Left ventricle myocardium inferior (tissue), 1 donor: ENCODE data around the gene JAML. TPM values are rescaled to one million over a fixed set of nuclear protein-coding genes. Genes with fewer than 3 reads are reported as not detected.
A peak's percentile ranks its signal among the peaks of the same experiment; 100 is the strongest.

Experiments used
- DNase-seq: peaks from one replicate; pipeline ENCODE4 v3.0.0-alpha.2; 2020
- H3K27ac ChIP-seq: fragments of 200-600 bp; replicated peaks from 2 replicates; pipeline ENCODE4 v1.8.0; 2021
- H3K27me3 ChIP-seq: fragments of 200-600 bp; 2 replicates; pipeline ENCODE4 v1.8.0; 2021; ENCODE audit warnings: low read depth
- H3K36me3 ChIP-seq: fragments of 200-600 bp; 2 replicates; pipeline ENCODE4 v1.8.0; 2021
- H3K4me1 ChIP-seq: fragments of 200-600 bp; 2 replicates; pipeline ENCODE4 v1.8.0; 2021
- H3K4me3 ChIP-seq: fragments of 200-600 bp; 2 replicates; pipeline ENCODE4 v1.8.0; 2021; ENCODE audit warnings: mild to moderate bottlenecking, moderate library complexity
- H3K9me3 ChIP-seq: fragments of 200-600 bp; replicated peaks from 2 replicates; pipeline ENCODE4 v1.8.0; 2021
- intact Hi-C: fragments of 100-400 bp; cut with micrococcal nuclease; formaldehyde crosslinking; loops from one replicate; pipeline ENCODE4 v1.11.0; 2022
- long read RNA-seq: library from polyadenylated mRNA; unstranded; transcript quantifications from one replicate; pipeline ENCODE4 v2.0.0, GENCODE V29; 2021
- total RNA-seq: library from RNA; stranded (reverse); fragmentation: NEBNext Ultra II Directional; extraction: Animal tissue kit (Norgen Biotek cat#: 25700); gene quantifications from one replicate; pipeline ENCODE4 v1.2.1, GENCODE V29; 2021
- TF ChIP-seq, protein P1 (sequence below): fragments of 200-600 bp; IDR thresholded peaks from 2 replicates; pipeline ENCODE4 v1.8.0; 2021; ENCODE audit warnings: antibody characterized with exemption, mild to moderate bottlenecking, borderline replicate concordance
- donor health status: DM: no; HTN: yes; CAD: no; lungs with severe emphysema.

Gene JAML, protein sequence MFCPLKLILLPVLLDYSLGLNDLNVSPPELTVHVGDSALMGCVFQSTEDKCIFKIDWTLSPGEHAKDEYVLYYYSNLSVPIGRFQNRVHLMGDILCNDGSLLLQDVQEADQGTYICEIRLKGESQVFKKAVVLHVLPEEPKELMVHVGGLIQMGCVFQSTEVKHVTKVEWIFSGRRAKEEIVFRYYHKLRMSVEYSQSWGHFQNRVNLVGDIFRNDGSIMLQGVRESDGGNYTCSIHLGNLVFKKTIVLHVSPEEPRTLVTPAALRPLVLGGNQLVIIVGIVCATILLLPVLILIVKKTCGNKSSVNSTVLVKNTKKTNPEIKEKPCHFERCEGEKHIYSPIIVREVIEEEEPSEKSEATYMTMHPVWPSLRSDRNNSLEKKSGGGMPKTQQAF
- total RNA-seq, result 2.9 TPM
- long read RNA-seq, partial matches to known transcripts, result 0 of 4 reads
- long read RNA-seq, other reads (novel, unspliced or antisense), result 2 of 4 reads

GRCh38 chr11:118224511-118225188 is at the start of gene JAML:
Gene JAML, minus strand, starts transcription at chr11:118225011. Its CDS starts 10,145 bp downstream, at chr11:118214866.
- intact Hi-C loops, result no loop called here
- no peak for DNase-seq
- H3K36me3 ChIP-seq, result no peaks in the 10 kb centered on the region
- TF ChIP-seq, protein P1, sequence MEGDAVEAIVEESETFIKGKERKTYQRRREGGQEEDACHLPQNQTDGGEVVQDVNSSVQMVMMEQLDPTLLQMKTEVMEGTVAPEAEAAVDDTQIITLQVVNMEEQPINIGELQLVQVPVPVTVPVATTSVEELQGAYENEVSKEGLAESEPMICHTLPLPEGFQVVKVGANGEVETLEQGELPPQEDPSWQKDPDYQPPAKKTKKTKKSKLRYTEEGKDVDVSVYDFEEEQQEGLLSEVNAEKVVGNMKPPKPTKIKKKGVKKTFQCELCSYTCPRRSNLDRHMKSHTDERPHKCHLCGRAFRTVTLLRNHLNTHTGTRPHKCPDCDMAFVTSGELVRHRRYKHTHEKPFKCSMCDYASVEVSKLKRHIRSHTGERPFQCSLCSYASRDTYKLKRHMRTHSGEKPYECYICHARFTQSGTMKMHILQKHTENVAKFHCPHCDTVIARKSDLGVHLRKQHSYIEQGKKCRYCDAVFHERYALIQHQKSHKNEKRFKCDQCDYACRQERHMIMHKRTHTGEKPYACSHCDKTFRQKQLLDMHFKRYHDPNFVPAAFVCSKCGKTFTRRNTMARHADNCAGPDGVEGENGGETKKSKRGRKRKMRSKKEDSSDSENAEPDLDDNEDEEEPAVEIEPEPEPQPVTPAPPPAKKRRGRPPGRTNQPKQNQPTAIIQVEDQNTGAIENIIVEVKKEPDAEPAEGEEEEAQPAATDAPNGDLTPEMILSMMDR, result no peak
- H3K4me3 ChIP-seq, result peak within 1 kb of the TSS; percentile 24
- peak within 1 kb of the TSS; percentile 18 for H3K27ac ChIP-seq
- H3K4me1 ChIP-seq, result no peaks in the 10 kb centered on the region
- H3K27me3 ChIP-seq, result peaks cover 21% of the 10 kb centered on the region
- H3K9me3 ChIP-seq, result no peaks in the 10 kb centered on the region

GRCh38 chr11:118274186-118274585 is 49.4 kb upstream of the JAML start:
- Histone ChIP-seq H3K27me3 (peaks cover 14% of the 10 kb centered on the region), H3K27ac (no peak overlapping the region), H3K4me3 (no peak overlapping the region), H3K36me3 (no peaks in the 10 kb centered on the region), H3K4me1 (no peaks in the 10 kb centered on the region), H3K9me3 (no peaks in the 10 kb centered on the region)
- TF ChIP-seq, protein P1, result no peak
- intact Hi-C loops, result no loop called here
- DNase-seq, result no peak

- DNase-seq, result no peak
- Histone ChIP-seq H3K27ac (no peak overlapping the region), H3K9me3 (no peaks in the 10 kb centered on the region), H3K4me1 (no peaks in the 10 kb centered on the region), H3K4me3 (no peak overlapping the region), H3K36me3 (no peaks in the 10 kb centered on the region), H3K27me3 (peaks cover 14% of the 10 kb centered on the region)
- TF ChIP-seq, protein P1, result no peak
- intact Hi-C loops, result no loop called here
Observed at GRCh38 chr11:118272001-118272400, 47.2 kb upstream of the JAML start.

- Histone ChIP-seq H3K4me1 (peaks cover 15% of the 10 kb centered on the region), H3K27ac (no peak overlapping the region), H3K36me3 (no peaks in the 10 kb centered on the region), H3K9me3 (no peaks in the 10 kb centered on the region), H3K4me3 (no peak overlapping the region), H3K27me3 (peaks cover 13% of the 10 kb centered on the region)
- intact Hi-C loops, result no loop called here
- DNase-seq, result no peak
- TF ChIP-seq, protein P1, result no peak
Observed at GRCh38 chr11:118267486-118267885, 42.7 kb upstream of the JAML start.

- H3K27ac ChIP-seq, result no peak overlapping the region
Observed at GRCh38 chr11:118265954-118266353, 41.1 kb upstream of the JAML start.

More at GRCh38 chr11:118265954-118266353, 41.1 kb upstream of the JAML start:
- no peaks in the 10 kb centered on the region for H3K36me3 ChIP-seq
- no peaks in the 10 kb centered on the region for H3K9me3 ChIP-seq
- H3K4me1 ChIP-seq, result peaks cover 15% of the 10 kb centered on the region
- H3K4me3 ChIP-seq, result no peak overlapping the region
- peak; percentile 20 for DNase-seq
- TF ChIP-seq, protein P1, result no peak
- H3K27me3 ChIP-seq, result peaks cover 16% of the 10 kb centered on the region
- intact Hi-C loops, result no loop called here
